LNCAP (cell line): ENCODE data around the gene PDE4C.

ENCODE experiments used
- TF ChIP-seq, protein P1 (sequence below): fragments of 450-650 bp; IDR thresholded peaks from 2 replicates; pipeline ENCODE4 v1.5.1; 2017; ENCODE audit warnings: mild to moderate bottlenecking

Gene PDE4C

DNA sequence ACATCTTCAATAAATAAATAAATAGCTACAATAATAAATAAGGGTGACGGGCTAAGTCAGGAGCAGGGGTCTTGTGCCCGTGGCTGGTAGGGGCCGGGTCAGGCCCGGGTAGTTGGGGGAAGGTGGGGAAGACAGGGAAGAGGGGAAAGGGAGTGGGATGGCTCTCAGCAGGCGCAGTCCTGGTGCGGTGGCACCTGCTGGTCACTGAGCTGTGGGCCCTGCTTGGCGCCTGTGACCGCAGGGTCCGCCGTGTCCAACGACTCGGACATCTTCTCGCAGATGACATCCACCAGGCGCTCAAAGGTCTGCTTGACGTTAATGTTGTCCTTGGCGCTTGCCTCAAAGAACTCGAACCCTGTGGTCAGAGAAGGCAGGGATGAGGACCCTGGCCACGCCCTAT, 28.9 kb downstream of the PDE4C start:
- TF ChIP-seq, protein P1, sequence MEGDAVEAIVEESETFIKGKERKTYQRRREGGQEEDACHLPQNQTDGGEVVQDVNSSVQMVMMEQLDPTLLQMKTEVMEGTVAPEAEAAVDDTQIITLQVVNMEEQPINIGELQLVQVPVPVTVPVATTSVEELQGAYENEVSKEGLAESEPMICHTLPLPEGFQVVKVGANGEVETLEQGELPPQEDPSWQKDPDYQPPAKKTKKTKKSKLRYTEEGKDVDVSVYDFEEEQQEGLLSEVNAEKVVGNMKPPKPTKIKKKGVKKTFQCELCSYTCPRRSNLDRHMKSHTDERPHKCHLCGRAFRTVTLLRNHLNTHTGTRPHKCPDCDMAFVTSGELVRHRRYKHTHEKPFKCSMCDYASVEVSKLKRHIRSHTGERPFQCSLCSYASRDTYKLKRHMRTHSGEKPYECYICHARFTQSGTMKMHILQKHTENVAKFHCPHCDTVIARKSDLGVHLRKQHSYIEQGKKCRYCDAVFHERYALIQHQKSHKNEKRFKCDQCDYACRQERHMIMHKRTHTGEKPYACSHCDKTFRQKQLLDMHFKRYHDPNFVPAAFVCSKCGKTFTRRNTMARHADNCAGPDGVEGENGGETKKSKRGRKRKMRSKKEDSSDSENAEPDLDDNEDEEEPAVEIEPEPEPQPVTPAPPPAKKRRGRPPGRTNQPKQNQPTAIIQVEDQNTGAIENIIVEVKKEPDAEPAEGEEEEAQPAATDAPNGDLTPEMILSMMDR: no peak

DNA sequence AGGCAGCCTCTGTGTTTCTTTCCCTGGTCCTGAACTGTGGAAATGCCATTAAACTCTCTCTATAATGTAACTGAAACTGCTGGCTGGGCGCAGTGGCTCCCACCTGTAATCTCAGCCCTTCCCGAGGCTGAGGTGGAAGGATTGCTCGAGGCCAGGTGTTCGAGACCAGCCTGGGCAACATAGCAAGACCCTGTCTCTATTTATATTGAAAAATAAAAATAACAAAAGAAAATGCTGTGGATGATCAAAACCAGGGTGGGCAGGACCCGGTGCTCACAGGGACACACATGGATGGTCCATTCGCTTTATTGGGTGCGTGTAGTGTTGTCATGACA, 29.8 kb downstream of the PDE4C start:
- TF ChIP-seq, protein P1: no peak

DNA sequence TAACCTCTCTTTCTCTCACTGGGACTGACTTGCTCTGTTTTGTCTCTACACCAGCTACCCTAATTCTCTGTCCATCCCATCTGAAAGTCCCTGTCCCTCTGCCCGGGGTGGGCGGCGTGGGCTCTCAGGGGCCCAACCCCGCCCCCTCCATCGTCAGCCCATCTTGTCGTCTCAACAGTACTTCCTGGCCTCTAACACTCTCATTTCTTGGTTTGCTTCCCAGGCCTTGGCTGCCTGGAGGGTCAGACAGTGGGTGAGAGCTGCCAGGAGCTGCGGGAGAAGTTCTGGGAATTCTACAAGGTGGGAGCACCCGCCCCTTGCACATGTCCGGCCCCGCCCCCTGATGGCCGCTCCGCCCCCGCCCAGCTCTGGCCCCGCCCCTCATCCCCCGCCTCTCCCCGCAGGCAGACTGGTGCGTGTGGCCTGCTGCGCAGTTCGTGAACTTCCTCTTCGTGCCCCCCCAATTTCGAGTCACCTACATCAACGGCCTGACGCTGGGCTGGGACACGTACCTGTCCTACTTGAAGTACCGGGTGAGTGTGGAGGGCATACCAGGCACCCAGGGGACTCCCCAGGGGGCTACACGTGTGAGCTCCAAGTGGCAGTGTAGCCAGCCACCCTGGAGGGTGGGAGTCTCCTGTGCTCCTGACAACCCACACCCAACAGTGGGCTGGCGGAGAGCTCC, 31.5 kb downstream of the PDE4C start:
- TF ChIP-seq, protein P1: no peak

DNA sequence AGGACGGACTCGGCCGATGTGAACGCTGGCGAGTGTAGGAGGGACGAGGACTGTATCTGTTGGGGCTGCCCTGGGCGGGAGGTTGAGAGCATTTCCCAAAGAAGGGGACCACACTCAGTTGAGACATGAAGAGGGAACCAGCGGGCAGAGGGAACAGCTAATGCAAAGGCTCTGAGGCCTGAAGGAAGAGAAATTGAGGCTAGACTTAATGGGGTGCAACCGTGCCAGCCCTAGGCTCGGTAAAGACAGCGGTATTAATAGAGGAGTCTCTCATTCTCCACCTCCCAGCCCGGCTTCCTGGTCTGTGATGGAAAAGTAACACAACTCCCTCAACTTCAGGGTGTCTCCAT, 32.1 kb downstream of the PDE4C start:
- TF ChIP-seq, protein P1: no peak

DNA sequence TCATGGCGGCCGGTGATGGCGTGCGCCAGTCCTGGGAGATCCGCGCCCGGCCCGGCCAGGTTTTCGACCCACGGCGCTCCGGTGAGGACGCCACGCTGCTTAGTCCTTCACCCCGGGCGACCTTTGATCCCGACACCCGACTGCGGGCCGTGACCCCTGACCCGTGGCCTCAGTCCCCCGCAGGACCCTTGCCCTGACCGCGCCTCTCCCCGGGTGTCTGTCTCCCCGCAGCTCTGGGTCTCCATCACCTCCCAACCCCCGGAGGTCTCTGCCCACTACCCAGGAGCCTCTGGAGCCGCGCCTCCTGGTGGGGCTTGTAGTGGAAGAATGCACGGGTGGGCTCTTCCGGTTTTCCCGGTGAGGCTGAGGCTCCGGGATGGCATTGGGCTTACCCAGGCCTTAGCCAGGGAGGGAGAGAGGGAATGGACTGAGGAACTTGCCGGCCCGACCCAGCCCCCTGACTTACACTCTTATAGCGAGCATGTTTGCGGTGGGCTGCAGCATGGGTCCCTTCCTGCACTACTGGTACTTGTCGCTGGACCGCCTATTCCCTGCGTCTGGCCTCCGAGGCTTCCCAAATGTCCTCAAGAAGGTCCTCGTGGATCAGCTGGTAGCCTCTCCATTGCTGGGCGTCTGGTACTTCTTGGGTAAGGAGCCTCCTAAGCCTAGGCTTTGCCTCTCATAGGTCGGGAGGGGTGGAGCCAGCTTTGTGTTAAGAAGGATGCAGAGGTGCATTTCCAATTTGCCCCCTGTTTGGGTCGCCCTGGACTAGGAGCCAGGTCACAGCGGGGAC, 32.7 kb downstream of the PDE4C start:
- TF ChIP-seq, protein P1: no peak

DNA sequence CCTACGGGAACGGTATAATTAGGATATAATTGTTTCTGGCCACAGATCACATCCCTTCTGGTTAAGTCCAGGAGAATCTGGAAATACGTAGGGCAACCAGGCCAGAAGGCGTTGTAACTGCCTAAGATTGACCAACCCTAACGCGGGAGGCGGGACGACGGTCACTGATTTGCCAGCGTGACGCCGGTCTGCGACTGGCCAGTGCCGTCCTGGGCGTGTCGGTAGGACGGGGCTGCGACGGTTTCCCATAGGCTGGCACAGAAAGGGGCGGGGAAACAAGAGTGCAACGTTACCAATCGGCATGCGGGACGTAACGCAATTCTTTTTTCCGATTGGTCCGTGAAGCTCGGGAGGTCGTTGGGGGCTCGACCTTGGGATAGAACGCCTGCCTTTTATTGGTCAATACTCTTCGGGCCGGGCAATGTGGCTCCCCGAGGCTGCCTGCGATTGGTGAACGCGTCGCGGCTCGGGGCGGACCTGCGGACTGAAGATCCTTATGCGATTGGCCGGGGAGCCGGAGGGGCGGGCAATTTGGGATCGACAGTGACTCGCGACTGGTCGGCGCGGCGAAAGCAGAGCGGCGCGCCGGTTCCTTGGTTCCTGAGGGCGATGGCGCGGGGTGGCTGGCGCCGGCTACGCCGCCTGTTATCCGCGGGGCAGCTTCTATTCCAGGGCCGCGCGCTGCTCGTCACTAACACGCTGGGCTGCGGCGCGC, 33.4 kb downstream of the PDE4C start, which contains the start of gene MPV17L2:
MPV17L2 (plus strand) TSS at position 546 of the 715 bp plus-strand sequence; CDS start at position 610, 64 bp downstream.
- TF ChIP-seq, protein P1: no peak

DNA sequence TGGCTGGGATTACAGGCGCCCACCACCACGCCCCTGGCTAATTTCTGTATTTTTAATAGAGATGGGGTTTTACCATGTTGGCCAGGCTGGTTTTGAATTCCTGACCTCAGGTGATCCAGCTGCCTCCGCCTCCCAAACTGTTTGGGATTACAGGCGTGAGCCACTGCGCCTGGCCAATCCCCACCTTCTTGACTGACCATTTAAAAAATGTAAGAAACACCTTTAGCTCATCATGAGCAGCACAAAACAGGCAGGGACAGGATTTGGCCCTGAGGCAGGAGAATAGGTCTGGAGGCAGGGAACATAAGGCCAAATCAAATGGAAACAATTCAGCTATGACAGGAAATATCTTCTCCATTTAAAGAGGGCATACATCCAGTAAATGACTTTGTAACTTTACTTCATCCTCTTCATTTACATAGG, 34.6 kb downstream of the PDE4C start:
- TF ChIP-seq, protein P1: no peak
